Loucy (cell line): Measurements from ENCODE around the gene DCPS.

ENCODE experiments used
- H2AFZ ChIP-seq: fragments of 200-600 bp; sonication (generic); 2 replicates; pipeline ENCODE4 v1.6.0; 2016; ENCODE audit warnings: antibody characterized with exemption, mild to moderate bottlenecking, low read length, moderate library complexity
- H3F3A ChIP-seq: fragments of 200-600 bp; 2 replicates; pipeline ENCODE4 v1.6.0; 2016; ENCODE audit warnings: antibody characterized with exemption, low read depth, mild to moderate bottlenecking
- H3K27me3 ChIP-seq: fragments of 200-600 bp; sonication (generic); 2 replicates; pipeline ENCODE4 v1.6.1; 2014; ENCODE audit warnings: low read length, mild to moderate bottlenecking; ENCODE audit not compliant: insufficient read depth, poor library complexity, severe bottlenecking
- H3K36me3 ChIP-seq: fragments of 200-600 bp; sonication (generic); 2 replicates; pipeline ENCODE4 v1.6.1; 2016; ENCODE audit warnings: low read length; ENCODE audit not compliant: insufficient read depth
- H3K4me1 ChIP-seq: fragments of 200-600 bp; sonication (generic); 2 replicates; pipeline ENCODE4 v1.5.1; 2014; ENCODE audit warnings: low read length, mild to moderate bottlenecking; ENCODE audit not compliant: insufficient read depth, poor library complexity, severe bottlenecking
- H3K4me2 ChIP-seq: fragments of 200-600 bp; sonication (generic); 2 replicates; pipeline ENCODE4 v1.6.0; 2014; ENCODE audit warnings: antibody characterized with exemption, low read length, low read depth, mild to moderate bottlenecking; ENCODE audit not compliant: poor library complexity, severe bottlenecking
- H3K4me3 ChIP-seq: fragments of 200-600 bp; sonication (generic); 2 replicates; pipeline ENCODE4 v1.5.1; 2014; ENCODE audit warnings: low read length, mild to moderate bottlenecking, mixed read lengths; ENCODE audit not compliant: poor library complexity, severe bottlenecking
- H3K79me2 ChIP-seq: fragments of 200-600 bp; sonication (generic); 2 replicates; pipeline ENCODE4 v1.6.1; 2014; ENCODE audit warnings: low read length; ENCODE audit not compliant: insufficient read depth
- H3K9ac ChIP-seq: fragments of 200-600 bp; sonication (generic); 2 replicates; pipeline ENCODE4 v1.6.0; 2014; ENCODE audit warnings: mild to moderate bottlenecking, low read depth, low read length, moderate library complexity; ENCODE audit not compliant: poor library complexity, severe bottlenecking
- H3K9me2 ChIP-seq: fragments of 200-600 bp; sonication (generic); replicated peaks from 2 replicates; pipeline ENCODE4 v1.6.1; 2016; ENCODE audit warnings: low read depth, low read length, mixed read lengths
- H3K9me3 ChIP-seq: fragments of 200-600 bp; sonication (generic); 2 replicates; pipeline ENCODE4 v1.6.1; 2014; ENCODE audit warnings: mild to moderate bottlenecking, antibody characterized with exemption, low read length, low read depth; ENCODE audit not compliant: insufficient read depth
- H4K20me1 ChIP-seq: fragments of 200-600 bp; sonication (generic); 2 replicates; pipeline ENCODE4 v1.6.0; 2014; ENCODE audit warnings: antibody characterized with exemption, low read length, mild to moderate bottlenecking; ENCODE audit not compliant: insufficient read depth, poor library complexity, severe bottlenecking
- EZH2phosphoT487 ChIP-seq: fragments of 200-600 bp; IDR thresholded peaks from 2 replicates; pipeline ENCODE4 v1.6.1; 2018; ENCODE audit warnings: antibody characterized with exemption, mild to moderate bottlenecking, moderate library complexity, borderline replicate concordance
- TF ChIP-seq, protein P1 (sequence below): fragments of 200-600 bp; sonication (generic); conservative IDR thresholded peaks from 2 replicates; pipeline ENCODE4 v1.5.1; 2014; ENCODE audit warnings: mild to moderate bottlenecking, antibody characterized with exemption, low read length

DCPS gene

DNA sequence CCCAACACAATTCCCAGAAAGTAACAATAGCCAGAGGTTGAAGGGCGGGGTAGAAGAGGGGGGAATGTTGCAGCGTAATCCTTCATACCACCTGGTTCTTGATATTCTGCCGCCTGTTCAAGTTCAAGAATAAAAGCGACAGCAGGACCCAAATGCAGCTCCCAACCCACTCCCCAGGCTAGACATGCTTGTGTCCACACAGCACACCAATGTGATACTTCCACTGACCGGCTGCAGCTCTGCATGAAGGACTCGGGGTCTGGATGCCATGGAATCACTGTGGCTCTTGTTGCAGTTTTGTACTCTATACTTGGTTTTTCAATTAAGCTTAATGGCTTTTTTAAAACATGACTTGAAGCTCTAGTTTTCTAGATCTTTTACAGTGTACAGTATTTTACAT lies 41.6 kb upstream of the DCPS start:
- no peaks in the 10 kb centered on the region for H3K9me2 ChIP-seq
- H4K20me1 ChIP-seq = peaks cover 3% of the 10 kb centered on the region
- H3K79me2 ChIP-seq = peaks cover 24% of the 10 kb centered on the region
- no peaks in the 10 kb centered on the region for H3K9me3 ChIP-seq
- no peak overlapping the region for H3K4me2 ChIP-seq
- H3K27me3 ChIP-seq = no peaks in the 10 kb centered on the region
- H3K4me3 ChIP-seq = no peak overlapping the region
- H3K4me1 ChIP-seq = peaks cover 8% of the 10 kb centered on the region
- H3K9ac ChIP-seq = no peak overlapping the region
- H3K36me3 ChIP-seq = peaks cover 63% of the 10 kb centered on the region; the same call in 1 of the 2 replicates
- TF ChIP-seq EZH2phosphoT487 = no peak
- TF ChIP-seq, protein P1, sequence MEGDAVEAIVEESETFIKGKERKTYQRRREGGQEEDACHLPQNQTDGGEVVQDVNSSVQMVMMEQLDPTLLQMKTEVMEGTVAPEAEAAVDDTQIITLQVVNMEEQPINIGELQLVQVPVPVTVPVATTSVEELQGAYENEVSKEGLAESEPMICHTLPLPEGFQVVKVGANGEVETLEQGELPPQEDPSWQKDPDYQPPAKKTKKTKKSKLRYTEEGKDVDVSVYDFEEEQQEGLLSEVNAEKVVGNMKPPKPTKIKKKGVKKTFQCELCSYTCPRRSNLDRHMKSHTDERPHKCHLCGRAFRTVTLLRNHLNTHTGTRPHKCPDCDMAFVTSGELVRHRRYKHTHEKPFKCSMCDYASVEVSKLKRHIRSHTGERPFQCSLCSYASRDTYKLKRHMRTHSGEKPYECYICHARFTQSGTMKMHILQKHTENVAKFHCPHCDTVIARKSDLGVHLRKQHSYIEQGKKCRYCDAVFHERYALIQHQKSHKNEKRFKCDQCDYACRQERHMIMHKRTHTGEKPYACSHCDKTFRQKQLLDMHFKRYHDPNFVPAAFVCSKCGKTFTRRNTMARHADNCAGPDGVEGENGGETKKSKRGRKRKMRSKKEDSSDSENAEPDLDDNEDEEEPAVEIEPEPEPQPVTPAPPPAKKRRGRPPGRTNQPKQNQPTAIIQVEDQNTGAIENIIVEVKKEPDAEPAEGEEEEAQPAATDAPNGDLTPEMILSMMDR = no peak
- no peak overlapping the region for H2AFZ ChIP-seq
- no peaks in the 10 kb centered on the region for H3F3A ChIP-seq

DNA sequence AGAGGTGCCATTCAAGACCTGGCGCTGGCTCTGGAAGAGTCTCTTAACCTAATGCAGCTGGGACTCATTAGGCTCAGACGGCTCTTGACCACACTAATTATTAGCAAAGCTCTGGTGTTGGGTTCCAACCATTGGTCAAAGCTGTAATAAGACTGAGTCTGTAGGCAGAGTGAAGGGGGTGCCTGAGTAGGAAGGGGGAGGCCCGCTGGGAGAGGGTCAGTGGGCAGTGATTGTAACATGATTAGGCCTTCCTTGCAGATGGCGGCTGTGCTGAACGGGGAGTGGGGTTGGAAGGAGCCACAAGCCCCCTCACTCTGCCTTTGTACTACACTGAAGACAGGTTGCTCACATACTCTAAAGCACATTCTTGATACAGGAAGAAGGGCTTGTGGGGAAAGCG lies 40.4 kb upstream of the DCPS start:
- no peaks in the 10 kb centered on the region for H3F3A ChIP-seq
- H3K4me2 ChIP-seq = no peak overlapping the region
- H3K27me3 ChIP-seq = no peaks in the 10 kb centered on the region
- no peak overlapping the region for H3K9ac ChIP-seq
- TF ChIP-seq, protein P1 = no peak
- TF ChIP-seq EZH2phosphoT487 = no peak
- peaks cover 19% of the 10 kb centered on the region for H3K4me1 ChIP-seq
- H2AFZ ChIP-seq = no peak overlapping the region
- peaks cover 53% of the 10 kb centered on the region; the same call in 1 of the 2 replicates for H3K36me3 ChIP-seq
- peaks cover 37% of the 10 kb centered on the region for H3K79me2 ChIP-seq
- H3K9me3 ChIP-seq = no peaks in the 10 kb centered on the region
- no peak overlapping the region for H3K4me3 ChIP-seq
- H4K20me1 ChIP-seq = peaks cover 15% of the 10 kb centered on the region
- no peaks in the 10 kb centered on the region for H3K9me2 ChIP-seq

DNA sequence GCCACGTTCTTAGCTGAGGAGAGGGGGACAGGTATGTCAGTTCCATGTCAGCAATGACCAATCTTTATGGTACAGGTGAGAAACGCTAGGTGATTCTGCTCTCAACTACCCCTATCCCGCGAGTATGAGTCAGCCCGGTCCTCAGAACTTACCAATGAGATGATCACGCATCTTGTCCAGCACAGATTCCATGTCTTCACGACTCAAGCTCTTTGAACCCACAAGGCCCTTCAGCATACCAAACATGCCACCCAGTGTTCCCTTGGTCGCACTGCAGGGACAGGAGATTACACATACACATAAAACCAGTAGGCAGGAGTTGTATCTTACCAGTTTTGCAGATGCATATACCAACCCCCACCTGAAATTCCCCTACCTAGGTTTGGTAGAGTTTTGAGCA lies 38.0 kb upstream of the DCPS start:
- Histone ChIP-seq H3K4me1 (peaks cover 32% of the 10 kb centered on the region), H3F3A (no peaks in the 10 kb centered on the region), H2AFZ (no peak overlapping the region), H3K9me2 (no peaks in the 10 kb centered on the region), H3K4me2 (peak overlapping the region; percentile 100), H4K20me1 (peaks cover 15% of the 10 kb centered on the region), H3K79me2 (peaks cover 57% of the 10 kb centered on the region), H3K27me3 (no peaks in the 10 kb centered on the region), H3K36me3 (peaks cover 53% of the 10 kb centered on the region; the same call in 1 of the 2 replicates), H3K4me3 (no peak overlapping the region), H3K9ac (no peak overlapping the region), H3K9me3 (no peaks in the 10 kb centered on the region)
- TF ChIP-seq EZH2phosphoT487 = no peak
- TF ChIP-seq, protein P1 = peak; percentile 42; the same call in 1 of the 2 replicates
